ENCODE results near the gene FLOT1.

- TF ChIP-seq CTCF (IDR thresholded peaks at IDR 0.05) (no peak), POLR2A (IDR thresholded peaks at IDR 0.05) (no peak), POLR2AphosphoS5 (IDR thresholded peaks at IDR 0.05) (no peak)
Observed at GRCh38 chr6:30754631-30755030, 12.1 kb upstream of the FLOT1 start.
